Loucy (cell line): ENCODE measurements around the gene MYBPHL.

Source experiments
- CTCF ChIP-seq: fragments of 200-600 bp; sonication (generic); conservative IDR thresholded peaks from 2 replicates; pipeline ENCODE4 v1.5.1; 2014; ENCODE audit warnings: mild to moderate bottlenecking, antibody characterized with exemption, low read length
- EZH2phosphoT487 ChIP-seq: fragments of 200-600 bp; IDR thresholded peaks from 2 replicates; pipeline ENCODE4 v1.6.1; 2018; ENCODE audit warnings: antibody characterized with exemption, mild to moderate bottlenecking, moderate library complexity, borderline replicate concordance

GRCh38 chr1:109252167-109252892 lies 54.5 kb downstream of the MYBPHL start:
- TF ChIP-seq CTCF (no peak), EZH2phosphoT487 (no peak)
